Mesenchymal stem cell (in vitro differentiated cells and primary cell): ENCODE measurements around the gene ACP7.

Experiments used
- DNase-seq: peaks from one replicate; pipeline ENCODE4 v3.0.0-alpha.2; 2013
- H2AFZ ChIP-seq: one replicate; pipeline ENCODE4 v1.6.1; 2013; ENCODE audit warnings: low read depth, mild to moderate bottlenecking, control low read depth, inconsistent platforms, low read length, moderate library complexity
- H2AK5ac ChIP-seq: 2 replicates; pipeline ENCODE4 v1.6.1; 2013; ENCODE audit warnings: low read length, moderate library complexity, mild to moderate bottlenecking, inconsistent platforms; ENCODE audit not compliant: severe bottlenecking
- H2BK120ac ChIP-seq: one replicate; pipeline ENCODE4 v1.6.1; 2013; ENCODE audit warnings: low read depth, mild to moderate bottlenecking, inconsistent platforms, low read length, moderate library complexity
- H2BK12ac ChIP-seq, 2 experiments: one replicate each; pipeline ENCODE4 v1.6.1; 2013; ENCODE audit warnings: inconsistent platforms in 2 of 2, low read length in 2 of 2, mild to moderate bottlenecking in 2 of 2, moderate library complexity in 2 of 2, control low read depth in 1 of 2
- H2BK15ac ChIP-seq: one replicate; pipeline ENCODE4 v1.6.1; 2013; ENCODE audit warnings: mild to moderate bottlenecking, low read depth, inconsistent platforms; ENCODE audit not compliant: poor library complexity, severe bottlenecking
- H2BK5ac ChIP-seq: 2 replicates; pipeline ENCODE4 v1.6.1; 2013; ENCODE audit warnings: low read depth, mild to moderate bottlenecking, low read length, control low read depth, inconsistent platforms; ENCODE audit not compliant: poor library complexity, severe bottlenecking
- H3K14ac ChIP-seq, 2 experiments: one replicate each; pipeline ENCODE4 v1.6.1; 2013; ENCODE audit warnings: inconsistent platforms in 2 of 2, low read length in 2 of 2, control low read depth in 1 of 2, mild to moderate bottlenecking in 1 of 2, moderate library complexity in 1 of 2
- H3K18ac ChIP-seq, 2 experiments: one replicate each; pipeline ENCODE4 v1.6.1; 2013; ENCODE audit warnings: inconsistent platforms in 2 of 2, low read length in 2 of 2, control low read depth in 1 of 2, low read depth in 1 of 2, mild to moderate bottlenecking in 1 of 2
- H3K23ac ChIP-seq, 2 experiments: one replicate each; pipeline ENCODE4 v1.6.1; 2013; ENCODE audit warnings: inconsistent platforms in 2 of 2, low read length in 2 of 2, mild to moderate bottlenecking in 2 of 2, moderate library complexity in 2 of 2, control low read depth in 1 of 2
- H3K27ac ChIP-seq: 2 replicates; pipeline ENCODE4 v1.5.1; 2013; ENCODE audit warnings: mild to moderate bottlenecking, moderate library complexity, low read length, control low read depth, inconsistent platforms; ENCODE audit not compliant: poor library complexity, severe bottlenecking
- H3K27me3 ChIP-seq, 2 experiments: 2 replicates each; pipeline versions ENCODE4 v1.6.1 to v1.7.0; 2013; ENCODE audit warnings: low read length in 2 of 2, mild to moderate bottlenecking in 2 of 2, moderate library complexity in 2 of 2, control low read depth in 1 of 2, inconsistent platforms in 1 of 2; ENCODE audit not compliant: control insufficient read depth in 1 of 2, insufficient read depth in 1 of 2
- H3K36me3 ChIP-seq, 2 experiments: 2 replicates each; pipeline versions ENCODE4 v1.6.1 to v1.7.0; 2013; ENCODE audit warnings: low read length in 2 of 2, control low read depth in 1 of 2, inconsistent platforms in 1 of 2, low read depth in 1 of 2, mild to moderate bottlenecking in 1 of 2; ENCODE audit not compliant: insufficient read depth in 2 of 2, control insufficient read depth in 1 of 2
- H3K4ac ChIP-seq, 2 experiments: one replicate each; pipeline ENCODE4 v1.6.1; 2013; ENCODE audit warnings: inconsistent platforms in 2 of 2, low read length in 2 of 2, mild to moderate bottlenecking in 2 of 2, moderate library complexity in 2 of 2, control low read depth in 1 of 2, low read depth in 1 of 2
- H3K4me1 ChIP-seq: 2 replicates; pipeline ENCODE4 v1.6.1; 2013; ENCODE audit warnings: low read depth, low read length, control low read depth; ENCODE audit not compliant: control insufficient read depth, insufficient read depth
- H3K4me2 ChIP-seq: 2 replicates; pipeline ENCODE4 v1.6.1; 2013; ENCODE audit warnings: low read length, mild to moderate bottlenecking, inconsistent platforms; ENCODE audit not compliant: poor library complexity, severe bottlenecking
- H3K4me3 ChIP-seq, 2 experiments: 2 replicates each; pipeline versions ENCODE4 v1.5.1 to v1.7.0; 2013; ENCODE audit warnings: low read length in 2 of 2, mild to moderate bottlenecking in 2 of 2, control low read depth in 1 of 2, low read depth in 1 of 2; ENCODE audit not compliant: insufficient read depth in 1 of 2
- H3K79me1 ChIP-seq: replicated peaks from 2 replicates; pipeline ENCODE4 v1.6.1; 2013; ENCODE audit warnings: mild to moderate bottlenecking, control low read depth, low read length, inconsistent platforms; ENCODE audit not compliant: poor library complexity, severe bottlenecking
- H3K9ac ChIP-seq: 2 replicates; pipeline ENCODE4 v1.7.0; 2013; ENCODE audit warnings: mild to moderate bottlenecking, low read length, moderate library complexity
- H3K9me3 ChIP-seq: 2 replicates; pipeline ENCODE4 v1.7.0; 2013; ENCODE audit warnings: mild to moderate bottlenecking, low read length; ENCODE audit not compliant: control insufficient read depth
- H4K8ac ChIP-seq: one replicate; pipeline ENCODE4 v1.6.1; 2013; ENCODE audit warnings: inconsistent platforms, mild to moderate bottlenecking, low read length, moderate library complexity
- H4K91ac ChIP-seq: one replicate; pipeline ENCODE4 v1.6.1; 2013; ENCODE audit warnings: mild to moderate bottlenecking, low read length, inconsistent platforms
- WGBS: methylation state at CpG from one replicate; pipeline ENCODE4 v1.1.7; 2013; ENCODE audit warnings: mixed read lengths; 5-methylcytosine and 5-hydroxymethylcytosine counted together

The ACP7 gene

DNA sequence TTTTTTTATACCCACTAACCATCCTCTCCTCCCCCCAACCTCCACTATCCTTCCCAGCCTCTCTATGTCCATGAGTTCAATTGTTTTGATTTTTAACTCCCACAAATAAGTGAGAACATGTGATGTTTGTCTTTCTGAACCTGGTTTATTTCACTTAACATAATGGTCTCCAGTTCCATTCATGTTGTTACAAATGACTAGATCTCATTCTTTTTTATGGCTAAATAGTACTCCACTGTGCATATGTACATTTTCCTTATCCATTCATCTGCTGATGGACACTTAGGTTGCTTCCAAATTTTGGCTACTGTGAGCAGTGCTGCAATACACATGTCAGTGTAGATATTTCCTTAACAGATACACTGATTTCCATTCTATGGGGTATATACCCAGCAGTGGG, 24.9 kb upstream of the ACP7 start:
- Histone ChIP-seq H3K4me1 (peaks cover 2% of the 10 kb centered on the region), H3K14ac (no peak overlapping the region), H4K91ac (no peak overlapping the region), H3K4me3 (no peak overlapping the region), H4K8ac (no peak overlapping the region), H3K23ac (no peak overlapping the region), H3K9me3 (peaks cover 5% of the 10 kb centered on the region), H2AFZ (no peak overlapping the region), H3K27me3 (peaks cover 0 to 3% of the 10 kb centered on the region in 2 experiments), H3K18ac (no peak overlapping the region), H2BK5ac (no peak overlapping the region), H3K4me2 (no peak overlapping the region), H3K4ac (no peak overlapping the region), H2BK15ac (no peak overlapping the region), H3K36me3 (no peaks in the 10 kb centered on the region), H3K9ac (no peak overlapping the region), H3K79me1 (no peaks in the 10 kb centered on the region), H3K27ac (no peak overlapping the region), H2AK5ac (no peak overlapping the region), H2BK12ac (no peak overlapping the region), H2BK120ac (no peak overlapping the region)
- no peak for DNase-seq

DNA sequence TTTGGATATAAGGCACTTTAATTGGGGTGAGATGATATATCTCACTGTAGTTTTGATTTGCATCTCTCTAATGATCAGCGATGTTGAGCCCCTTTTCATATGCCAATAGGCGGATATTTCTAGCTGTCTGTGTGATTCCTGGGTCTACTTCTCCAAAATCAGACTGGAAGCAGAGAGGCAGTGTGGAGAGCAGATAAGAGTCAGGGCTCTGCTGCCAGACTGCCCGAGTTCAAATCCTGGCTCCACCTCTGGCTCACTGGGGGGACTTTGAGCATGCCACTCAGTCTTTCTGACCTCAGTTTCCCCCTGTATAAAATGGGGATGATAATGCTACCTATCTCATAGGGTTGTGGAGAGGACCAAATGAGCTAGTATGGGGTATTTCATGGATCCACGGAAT, 24.0 kb upstream of the ACP7 start:
- H3K4me2 ChIP-seq: no peak overlapping the region
- H4K91ac ChIP-seq: no peak overlapping the region
- no peak overlapping the region for H3K9ac ChIP-seq
- H3K23ac ChIP-seq: no peak overlapping the region
- no peak overlapping the region for H2BK15ac ChIP-seq
- no peaks in the 10 kb centered on the region for H3K9me3 ChIP-seq
- no peak overlapping the region for H3K4me3 ChIP-seq
- DNase-seq: no peak
- H3K27ac ChIP-seq: no peak overlapping the region
- H2AFZ ChIP-seq: no peak overlapping the region
- H3K4ac ChIP-seq: no peak overlapping the region
- H3K27me3 ChIP-seq: peaks cover 0 to 3% of the 10 kb centered on the region in 2 experiments
- no peaks in the 10 kb centered on the region for H3K36me3 ChIP-seq
- H4K8ac ChIP-seq: no peak overlapping the region
- no peaks in the 10 kb centered on the region for H3K79me1 ChIP-seq
- no peak overlapping the region for H2BK12ac ChIP-seq
- H2BK5ac ChIP-seq: no peak overlapping the region
- no peak overlapping the region for H2AK5ac ChIP-seq
- peaks cover 2% of the 10 kb centered on the region for H3K4me1 ChIP-seq
- H3K18ac ChIP-seq: no peak overlapping the region
- WGBS: 70% methylated on average over 4 of the region's 4 CpGs
- no peak overlapping the region for H2BK120ac ChIP-seq
- H3K14ac ChIP-seq: no peak overlapping the region

DNA sequence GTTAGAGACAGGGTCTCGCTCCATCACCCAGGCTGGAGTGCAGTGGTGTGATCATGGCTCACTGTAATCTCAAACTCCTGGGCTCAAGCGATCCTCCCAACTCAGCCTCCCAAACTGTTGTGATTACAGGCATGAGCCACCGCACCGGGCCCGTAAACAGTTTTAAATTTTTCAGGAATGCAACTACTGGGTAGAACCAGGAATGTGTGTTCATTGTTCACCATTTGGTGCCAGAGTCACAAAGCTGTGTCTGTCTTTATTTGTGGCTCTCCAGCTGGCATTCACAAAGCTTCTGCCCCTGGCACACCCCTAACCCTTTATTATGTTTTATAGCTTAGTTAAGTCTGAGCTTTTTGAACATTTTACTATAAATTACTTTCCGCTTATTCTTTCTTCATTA, 19.8 kb upstream of the ACP7 start:
- DNase-seq: no peak
- Histone ChIP-seq H2BK12ac (no peak overlapping the region), H3K9ac (no peak overlapping the region), H3K14ac (no peak overlapping the region), H3K18ac (no peak overlapping the region), H2AFZ (no peak overlapping the region), H3K4me3 (no peak overlapping the region), H3K79me1 (no peaks in the 10 kb centered on the region), H2BK120ac (no peak overlapping the region), H4K91ac (no peak overlapping the region), H2BK15ac (no peak overlapping the region), H3K4ac (no peak overlapping the region), H2AK5ac (no peak overlapping the region), H3K23ac (no peak overlapping the region), H3K36me3 (no peaks in the 10 kb centered on the region), H4K8ac (no peak overlapping the region), H3K9me3 (no peaks in the 10 kb centered on the region), H3K4me2 (no peak overlapping the region), H2BK5ac (no peak overlapping the region), H3K27me3 (peaks cover 0 to 3% of the 10 kb centered on the region in 2 experiments), H3K4me1 (peaks cover 2% of the 10 kb centered on the region), H3K27ac (no peak overlapping the region)
- WGBS: 96% methylated on average over 4 of the region's 6 CpGs

DNA sequence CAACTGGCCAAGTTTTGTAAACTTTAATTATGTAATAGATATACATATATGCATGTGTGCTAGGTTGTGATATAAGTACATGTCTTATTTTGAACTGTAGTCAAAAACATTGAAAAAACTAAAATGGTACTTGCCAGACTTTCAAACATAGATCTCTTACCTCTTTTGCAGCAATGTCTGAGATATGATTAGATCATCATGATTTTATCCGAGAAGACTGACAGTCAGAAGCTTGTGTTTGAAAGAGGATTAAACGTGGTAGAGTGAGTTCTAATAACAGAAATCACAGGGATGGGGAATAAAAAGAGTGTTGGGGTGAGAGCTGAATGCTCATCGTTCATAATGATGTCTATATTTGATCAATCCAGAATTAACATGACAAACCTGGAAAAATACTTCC, 18.2 kb upstream of the ACP7 start:
- Histone ChIP-seq H3K36me3 (no peaks in the 10 kb centered on the region), H3K4me3 (no peak overlapping the region), H3K4me2 (no peak overlapping the region), H2AFZ (no peak overlapping the region), H3K23ac (no peak overlapping the region), H2BK5ac (no peak overlapping the region), H3K4ac (no peak overlapping the region), H3K18ac (no peak overlapping the region), H3K27ac (no peak overlapping the region), H4K8ac (no peak overlapping the region), H4K91ac (no peak overlapping the region), H2BK15ac (no peak overlapping the region), H3K14ac (no peak overlapping the region), H2BK120ac (no peak overlapping the region), H3K27me3 (no peaks in the 10 kb centered on the region), H3K9me3 (no peaks in the 10 kb centered on the region), H3K79me1 (no peaks in the 10 kb centered on the region), H2BK12ac (no peak overlapping the region), H3K4me1 (peaks cover 6% of the 10 kb centered on the region), H2AK5ac (no peak overlapping the region), H3K9ac (no peak overlapping the region)
- DNase-seq: no peak
- WGBS: 69% methylated on average over 2 of the region's 3 CpGs
